Tibial nerve (tissue), 4 donors: ENCODE results near the gene TDP2. TPM values are rescaled to one million over a fixed set of nuclear protein-coding genes. Genes with fewer than 3 reads are reported as not detected.

ENCODE experiments used
- DNase-seq, 2 donors: peaks; one replicate each; pipeline ENCODE4 v3.0.0-alpha.2; 2019; ENCODE audit warnings: low spot score in 2 of 2
- H3K27ac ChIP-seq, 4 donors: fragments of 200-600 bp; sonication (generic) in 3 of 4; one replicate each; pipeline ENCODE4 v1.5.1; 2017 to 2019; ENCODE audit warnings: mild to moderate bottlenecking in 1 of 4
- H3K27me3 ChIP-seq, 2 donors: fragments of 200-600 bp; sonication (generic) in 1 of 2; one replicate each; pipeline versions ENCODE4 v1.5.1 to v1.6.0; 2017 to 2019
- H3K36me3 ChIP-seq, 3 donors: fragments of 200-600 bp; sonication (generic); one replicate each; pipeline ENCODE4 v1.5.1; 2018 to 2019
- H3K4me1 ChIP-seq, 4 donors: fragments of 200-600 bp; sonication (generic) in 3 of 4; one replicate each; pipeline ENCODE4 v1.5.1; 2017 to 2019
- H3K4me3 ChIP-seq, 4 donors: fragments of 200-600 bp; sonication (generic) in 3 of 4; one replicate each; pipeline ENCODE4 v1.5.1; 2017 to 2019; ENCODE audit warnings: mild to moderate bottlenecking in 1 of 4, moderate library complexity in 1 of 4
- H3K9me3 ChIP-seq, 4 donors: fragments of 200-600 bp; sonication (generic) in 3 of 4; one replicate each; pipeline ENCODE4 v1.5.1; 2017 to 2019
- EP300 ChIP-seq, 2 donors: sonication (generic); formaldehyde crosslinking; IDR thresholded peaks; one replicate each; pipeline ENCODE4 v1.6.1; 2017; ENCODE audit warnings: antibody characterized with exemption in 2 of 2, mild to moderate bottlenecking in 1 of 2
- POLR2A ChIP-seq, 2 donors: fragments of 450-650 bp; IDR thresholded peaks; one replicate each; pipeline ENCODE4 v1.6.1; 2017; ENCODE audit warnings: antibody characterized with exemption in 2 of 2, mild to moderate bottlenecking in 2 of 2, moderate library complexity in 2 of 2
- WGBS, 2 donors: methylation state at CpG; one replicate each; pipeline ENCODE4 v1.1.5; 2018; 5-methylcytosine and 5-hydroxymethylcytosine counted together
- total RNA-seq, 4 donors: library from RNA; depleted of rRNA; stranded (reverse); fragments of >200 nt; gene quantifications; one replicate each; pipeline ENCODE4 v1.1.0, GENCODE V29; 2016
- TF ChIP-seq, protein P1 (sequence below), 5 experiments: fragments of 200-600 bp in 3 of 5; fragments of 450-650 bp in 2 of 5; sonication (generic) in 3 of 5; IDR thresholded peaks; one replicate each; pipeline ENCODE4 v1.5.1; 2016 to 2019; ENCODE audit warnings: antibody characterized with exemption in 5 of 5, mild to moderate bottlenecking in 3 of 5, moderate library complexity in 2 of 5

The TDP2 gene
- total RNA-seq, 4 donors from 2014 or later = 24.9 to 32.0 (median 31.3) TPM

DNA sequence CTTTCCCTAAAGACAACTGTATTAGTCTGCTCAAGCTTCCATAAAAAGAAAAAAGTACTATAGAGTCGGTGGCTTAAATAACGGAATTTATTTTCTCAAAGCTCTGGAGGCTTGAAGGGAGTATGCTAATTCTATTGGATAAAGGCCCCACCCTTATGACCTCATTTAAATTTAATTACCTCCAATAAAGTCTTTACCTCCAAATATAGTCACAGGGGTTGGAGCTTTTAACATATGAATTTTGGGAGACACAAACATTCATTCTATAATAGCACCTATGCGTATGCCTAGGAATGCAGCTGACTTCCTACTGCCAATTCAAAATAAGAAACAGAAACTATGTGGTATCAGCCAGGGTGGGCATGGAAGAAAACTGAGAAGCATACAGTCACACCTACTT, 46.1 kb downstream of the TDP2 start:
- no peaks in the 10 kb centered on the region for H3K4me1 ChIP-seq
- no peak overlapping the region for H3K27ac ChIP-seq
- H3K36me3 ChIP-seq = no peaks in the 10 kb centered on the region
- no peak for DNase-seq
- no peak overlapping the region for H3K4me3 ChIP-seq
- 93 to 95% methylated on average over 3 of the region's 3 CpGs for WGBS, 2 donors
- TF ChIP-seq, protein P1, sequence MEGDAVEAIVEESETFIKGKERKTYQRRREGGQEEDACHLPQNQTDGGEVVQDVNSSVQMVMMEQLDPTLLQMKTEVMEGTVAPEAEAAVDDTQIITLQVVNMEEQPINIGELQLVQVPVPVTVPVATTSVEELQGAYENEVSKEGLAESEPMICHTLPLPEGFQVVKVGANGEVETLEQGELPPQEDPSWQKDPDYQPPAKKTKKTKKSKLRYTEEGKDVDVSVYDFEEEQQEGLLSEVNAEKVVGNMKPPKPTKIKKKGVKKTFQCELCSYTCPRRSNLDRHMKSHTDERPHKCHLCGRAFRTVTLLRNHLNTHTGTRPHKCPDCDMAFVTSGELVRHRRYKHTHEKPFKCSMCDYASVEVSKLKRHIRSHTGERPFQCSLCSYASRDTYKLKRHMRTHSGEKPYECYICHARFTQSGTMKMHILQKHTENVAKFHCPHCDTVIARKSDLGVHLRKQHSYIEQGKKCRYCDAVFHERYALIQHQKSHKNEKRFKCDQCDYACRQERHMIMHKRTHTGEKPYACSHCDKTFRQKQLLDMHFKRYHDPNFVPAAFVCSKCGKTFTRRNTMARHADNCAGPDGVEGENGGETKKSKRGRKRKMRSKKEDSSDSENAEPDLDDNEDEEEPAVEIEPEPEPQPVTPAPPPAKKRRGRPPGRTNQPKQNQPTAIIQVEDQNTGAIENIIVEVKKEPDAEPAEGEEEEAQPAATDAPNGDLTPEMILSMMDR (IDR thresholded peaks at IDR 0.05) = no peak
- no peak for TF ChIP-seq POLR2A (IDR thresholded peaks at IDR 0.05)
- no peak for TF ChIP-seq EP300 (IDR thresholded peaks at IDR 0.05)
- H3K9me3 ChIP-seq = no peaks in the 10 kb centered on the region
- H3K27me3 ChIP-seq = no peaks in the 10 kb centered on the region

DNA sequence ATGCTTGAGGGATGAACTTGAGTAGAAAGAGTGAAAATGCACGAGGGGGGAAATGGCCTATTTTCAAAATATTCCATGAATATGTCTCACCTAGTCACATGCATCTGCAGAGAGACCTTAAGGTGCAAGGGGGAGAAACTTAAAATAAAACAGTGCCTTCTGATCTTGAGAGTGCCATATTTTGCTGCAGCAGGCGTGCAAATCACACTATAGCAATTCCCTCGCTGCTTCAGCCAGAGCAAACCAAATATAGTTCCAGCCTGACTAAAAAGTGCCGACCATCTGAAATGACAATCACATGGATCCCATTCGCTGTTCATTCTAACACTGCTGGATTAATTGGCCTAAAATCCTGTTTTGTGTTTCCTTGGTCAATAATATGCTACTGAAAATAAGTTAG, 47.0 kb downstream of the TDP2 start:
- no peaks in the 10 kb centered on the region for H3K4me1 ChIP-seq
- 88 to 91% methylated on average over 5 of the region's 5 CpGs for WGBS, 2 donors
- no peaks in the 10 kb centered on the region for H3K9me3 ChIP-seq
- TF ChIP-seq POLR2A (IDR thresholded peaks at IDR 0.05) (no peak), EP300 (IDR thresholded peaks at IDR 0.05) (no peak)
- TF ChIP-seq, protein P1 (IDR thresholded peaks at IDR 0.05) = no peak
- H3K27ac ChIP-seq = no peak overlapping the region
- H3K36me3 ChIP-seq = no peaks in the 10 kb centered on the region
- no peak overlapping the region for H3K4me3 ChIP-seq
- H3K27me3 ChIP-seq = no peaks in the 10 kb centered on the region
- DNase-seq = no peak

DNA sequence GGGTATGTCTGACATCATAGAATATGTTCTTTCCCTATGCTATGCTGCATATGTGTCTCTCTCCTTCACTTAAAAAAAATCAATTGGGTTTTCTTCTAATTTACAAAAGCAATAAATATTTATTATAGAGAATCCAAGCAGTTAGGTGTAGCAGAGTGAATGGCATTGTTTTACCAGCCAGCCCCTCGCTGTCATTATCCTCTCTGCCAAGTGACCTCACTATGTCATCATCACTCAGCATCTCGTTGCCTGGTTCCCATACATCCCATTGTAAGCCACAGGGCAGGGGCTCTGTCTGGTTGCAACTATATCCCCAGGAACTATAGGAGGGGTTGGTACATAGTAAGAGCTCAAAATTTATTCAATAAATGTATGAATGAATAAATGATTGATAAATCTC, 52.1 kb downstream of the TDP2 start:
- Histone ChIP-seq H3K36me3 (no peaks in the 10 kb centered on the region), H3K4me1 (no peaks in the 10 kb centered on the region), H3K4me3 (no peak overlapping the region), H3K27me3 (no peaks in the 10 kb centered on the region), H3K27ac (no peak overlapping the region), H3K9me3 (no peaks in the 10 kb centered on the region)
- TF ChIP-seq EP300 (IDR thresholded peaks at IDR 0.05) = no peak
- 54 to 65% methylated on average over 2 of the region's 2 CpGs for WGBS, 2 donors
- no peak for DNase-seq

DNA sequence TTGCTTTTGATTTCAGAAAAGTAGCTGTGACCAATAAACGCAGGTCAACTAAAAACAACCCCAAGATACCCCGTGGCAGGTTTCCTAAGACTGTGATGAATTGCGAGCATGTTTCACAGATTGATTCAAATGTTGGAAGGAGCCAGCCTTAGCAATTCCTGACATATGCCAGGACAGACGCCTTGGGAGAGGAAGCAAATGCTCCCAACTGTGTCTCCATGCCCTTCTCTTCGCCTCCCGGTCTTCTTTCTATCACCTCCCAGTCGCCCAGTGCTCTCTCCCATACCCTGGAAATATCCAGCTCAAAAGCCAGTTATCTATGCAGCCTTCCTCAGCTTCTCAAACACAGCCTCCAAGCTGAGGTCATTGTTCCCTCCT, 52.7 kb downstream of the TDP2 start:
- no peak for DNase-seq
- no peaks in the 10 kb centered on the region for H3K27me3 ChIP-seq
- no peak for TF ChIP-seq EP300 (IDR thresholded peaks at IDR 0.05)
- TF ChIP-seq, protein P1 (IDR thresholded peaks at IDR 0.05) = no peak
- no peak for TF ChIP-seq POLR2A (IDR thresholded peaks at IDR 0.05)
- H3K4me1 ChIP-seq = no peaks in the 10 kb centered on the region
- H3K36me3 ChIP-seq = no peaks in the 10 kb centered on the region
- H3K9me3 ChIP-seq = no peaks in the 10 kb centered on the region
- 57 to 65% methylated on average over 7 of the region's 7 CpGs for WGBS, 2 donors
- no peak overlapping the region for H3K27ac ChIP-seq
- H3K4me3 ChIP-seq = no peak overlapping the region

DNA sequence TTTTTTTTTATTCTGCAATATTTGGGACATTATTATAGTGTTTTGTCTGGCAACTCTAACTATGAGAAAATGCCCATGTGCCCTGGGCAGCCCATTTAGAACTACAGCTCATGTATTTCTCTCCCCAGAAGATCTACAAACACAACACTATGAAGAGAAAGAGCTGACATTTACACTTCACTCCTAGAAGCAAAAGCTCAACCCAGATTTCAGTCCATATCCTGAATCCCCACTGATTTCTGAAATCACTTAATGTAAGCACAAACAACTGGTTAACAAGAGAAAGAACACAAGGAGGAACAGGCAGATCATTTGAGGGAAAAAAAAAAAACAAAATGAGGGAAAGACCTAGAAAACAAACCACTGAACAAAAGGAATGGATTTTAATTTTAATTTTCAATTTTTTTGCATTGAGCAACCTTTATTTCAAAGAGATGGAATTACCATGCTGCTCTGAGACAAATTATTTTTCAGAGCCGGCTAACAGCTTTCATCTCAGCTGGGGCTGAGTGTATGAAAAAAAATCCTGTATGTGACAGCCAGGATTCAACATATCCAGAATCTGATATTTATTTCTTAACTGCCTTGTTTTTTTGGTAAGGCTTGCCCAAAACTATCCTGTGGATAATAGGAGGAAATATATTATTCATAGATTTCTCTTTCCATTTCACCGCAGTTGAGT, 53.2 kb downstream of the TDP2 start:
- TF ChIP-seq EP300 (IDR thresholded peaks at IDR 0.05) = no peak
- no peak for TF ChIP-seq POLR2A (IDR thresholded peaks at IDR 0.05)
- TF ChIP-seq, protein P1 (IDR thresholded peaks at IDR 0.05) = no peak
- no peaks in the 10 kb centered on the region for H3K36me3 ChIP-seq
- H3K9me3 ChIP-seq = no peaks in the 10 kb centered on the region
- no peak overlapping the region for H3K27ac ChIP-seq
- H3K27me3 ChIP-seq = no peaks in the 10 kb centered on the region
- H3K4me1 ChIP-seq = no peaks in the 10 kb centered on the region
- no peak for DNase-seq
- H3K4me3 ChIP-seq = no peak overlapping the region
- 82 to 85% methylated on average over 2 of the region's 2 CpGs for WGBS, 2 donors

DNA sequence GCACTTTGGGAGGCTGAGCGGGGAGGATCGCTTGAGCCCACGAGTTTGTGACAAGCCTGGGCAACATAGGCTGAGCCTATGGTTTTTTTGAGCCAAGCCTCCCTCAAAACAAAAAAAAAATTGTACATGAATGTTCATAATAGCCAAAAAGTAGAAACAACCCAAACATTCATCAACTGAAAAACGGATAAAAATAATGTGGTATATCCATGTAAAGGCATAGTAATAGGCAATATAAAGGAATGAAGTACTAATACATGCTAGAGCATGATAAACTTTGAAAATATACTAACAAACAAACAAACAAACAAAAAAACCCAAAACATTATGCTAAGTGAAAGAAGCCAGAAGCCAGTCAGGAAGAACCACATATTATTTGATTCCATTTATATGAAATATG, 56.0 kb downstream of the TDP2 start:
- DNase-seq = no peak
- Histone ChIP-seq H3K4me1 (no peaks in the 10 kb centered on the region), H3K27ac (no peak overlapping the region), H3K27me3 (no peaks in the 10 kb centered on the region), H3K9me3 (no peaks in the 10 kb centered on the region), H3K4me3 (no peak overlapping the region), H3K36me3 (no peaks in the 10 kb centered on the region)
- no peak for TF ChIP-seq EP300 (IDR thresholded peaks at IDR 0.05)
- TF ChIP-seq, protein P1 (IDR thresholded peaks at IDR 0.05) = no peak
- TF ChIP-seq POLR2A (IDR thresholded peaks at IDR 0.05) = no peak
- 94 to 95% methylated on average over 4 of the region's 4 CpGs for WGBS, 2 donors
